ENCODE measurements around the gene FAH.

DNA sequence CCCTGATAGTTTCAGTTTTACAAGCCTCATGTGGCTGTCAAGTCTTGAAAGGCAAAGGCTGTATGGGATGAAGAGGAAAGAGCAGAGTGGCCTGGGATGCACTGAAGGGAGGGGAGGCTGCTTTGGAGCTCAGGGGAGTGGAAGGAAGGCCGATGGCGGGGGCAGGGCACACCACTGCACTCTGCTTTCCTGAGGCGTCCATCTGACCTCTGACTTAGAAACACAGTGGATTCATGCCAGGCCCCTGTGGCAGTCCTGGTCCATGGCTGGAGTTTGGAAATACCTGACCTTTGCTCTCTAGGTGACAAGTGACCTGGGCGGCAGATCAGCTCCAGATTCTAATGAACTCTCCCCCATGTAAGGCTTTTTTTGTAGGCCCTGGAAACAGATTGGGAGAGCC, 19.0 kb downstream of the FAH start:
- TF ChIP-seq, protein P1, sequence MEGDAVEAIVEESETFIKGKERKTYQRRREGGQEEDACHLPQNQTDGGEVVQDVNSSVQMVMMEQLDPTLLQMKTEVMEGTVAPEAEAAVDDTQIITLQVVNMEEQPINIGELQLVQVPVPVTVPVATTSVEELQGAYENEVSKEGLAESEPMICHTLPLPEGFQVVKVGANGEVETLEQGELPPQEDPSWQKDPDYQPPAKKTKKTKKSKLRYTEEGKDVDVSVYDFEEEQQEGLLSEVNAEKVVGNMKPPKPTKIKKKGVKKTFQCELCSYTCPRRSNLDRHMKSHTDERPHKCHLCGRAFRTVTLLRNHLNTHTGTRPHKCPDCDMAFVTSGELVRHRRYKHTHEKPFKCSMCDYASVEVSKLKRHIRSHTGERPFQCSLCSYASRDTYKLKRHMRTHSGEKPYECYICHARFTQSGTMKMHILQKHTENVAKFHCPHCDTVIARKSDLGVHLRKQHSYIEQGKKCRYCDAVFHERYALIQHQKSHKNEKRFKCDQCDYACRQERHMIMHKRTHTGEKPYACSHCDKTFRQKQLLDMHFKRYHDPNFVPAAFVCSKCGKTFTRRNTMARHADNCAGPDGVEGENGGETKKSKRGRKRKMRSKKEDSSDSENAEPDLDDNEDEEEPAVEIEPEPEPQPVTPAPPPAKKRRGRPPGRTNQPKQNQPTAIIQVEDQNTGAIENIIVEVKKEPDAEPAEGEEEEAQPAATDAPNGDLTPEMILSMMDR (IDR thresholded peaks at IDR 0.05; ENCODE audit: insufficient read depth, low read depth, low read length), result no peak
- no peak for TF ChIP-seq EZH2 (IDR thresholded peaks at IDR 0.05; ENCODE audit: insufficient read depth, low read length)

Data from astrocyte (in vitro differentiated cells and primary cell).